DMS53 (cell line): ENCODE measurements around the gene F8A3.
"Not testable (repeated sequence)": the region's sequence is repeated elsewhere in the genome, so short reads cannot be mapped to it uniquely, and the experiment has no call there.

Source experiments
- DNase-seq: peaks from one replicate; lab custom pipeline; 2025; lab: John Stamatoyannopoulos, UW

F8A3 gene

DNA sequence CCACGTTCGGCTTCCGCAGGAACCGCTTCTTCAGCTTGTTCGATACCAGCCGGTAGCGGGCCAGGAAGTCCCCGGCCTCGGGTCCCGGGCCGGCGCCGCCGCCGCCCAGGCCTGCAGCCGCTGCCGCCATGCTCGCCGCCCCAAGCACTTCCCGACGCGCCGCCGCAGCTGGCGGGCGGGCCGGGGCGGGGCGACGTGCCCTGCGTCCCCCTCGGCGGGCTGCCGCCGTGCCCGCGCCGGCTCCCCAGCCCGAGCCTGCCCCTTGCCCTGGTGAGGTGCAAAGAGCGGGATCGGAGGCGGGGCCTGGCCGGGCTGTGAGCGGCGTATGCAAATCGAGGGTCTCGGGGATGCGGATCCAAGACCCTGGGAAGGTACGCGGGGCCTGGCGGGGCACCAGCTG, at the start of gene F8A3:
Gene F8A3 (minus strand): TSS at position 150 of the 400 bp plus-strand sequence. CDS start 20 bp downstream, at position 130.
- DNase-seq = not testable (repeated sequence)

DNA sequence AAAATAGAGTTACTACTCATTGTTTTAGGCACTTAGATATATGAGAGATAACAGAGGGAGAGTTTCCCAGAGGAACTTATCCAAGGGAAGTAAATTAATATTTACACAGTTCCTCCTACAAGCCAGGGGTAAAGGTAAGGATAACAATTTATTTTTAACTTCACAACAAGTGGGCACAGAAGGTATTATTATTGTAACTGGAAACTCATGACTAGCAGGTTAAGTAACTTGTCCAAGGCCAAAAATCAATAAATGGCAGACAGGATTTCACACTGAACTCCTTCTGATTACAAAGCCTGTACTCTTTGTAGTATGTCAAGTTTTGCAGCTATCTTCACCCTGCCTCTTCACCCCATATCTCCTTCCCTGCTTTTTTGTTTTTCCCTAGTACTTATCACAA, 46.9 kb upstream of the F8A3 start:
- DNase-seq = no peak

DNA sequence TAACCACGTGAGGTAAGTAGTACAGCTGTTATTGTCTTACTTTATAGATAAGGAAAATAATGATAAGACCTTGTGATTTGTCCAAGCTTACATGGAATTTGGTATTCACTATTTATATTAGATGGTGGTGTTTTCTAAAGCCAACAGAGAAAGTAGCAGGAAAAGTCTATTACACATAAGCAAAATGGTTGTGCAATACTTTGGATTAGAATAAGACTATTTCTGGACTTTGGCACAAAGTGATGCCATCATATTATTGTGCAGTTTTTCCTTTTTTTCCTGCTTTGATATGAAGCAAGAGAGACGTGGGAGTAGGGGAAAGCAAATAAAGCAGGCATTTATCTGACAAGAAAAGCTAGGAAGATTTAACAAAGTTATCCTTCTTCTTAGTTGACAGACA, 36.7 kb upstream of the F8A3 start:
- not testable (repeated sequence) for DNase-seq

DNA sequence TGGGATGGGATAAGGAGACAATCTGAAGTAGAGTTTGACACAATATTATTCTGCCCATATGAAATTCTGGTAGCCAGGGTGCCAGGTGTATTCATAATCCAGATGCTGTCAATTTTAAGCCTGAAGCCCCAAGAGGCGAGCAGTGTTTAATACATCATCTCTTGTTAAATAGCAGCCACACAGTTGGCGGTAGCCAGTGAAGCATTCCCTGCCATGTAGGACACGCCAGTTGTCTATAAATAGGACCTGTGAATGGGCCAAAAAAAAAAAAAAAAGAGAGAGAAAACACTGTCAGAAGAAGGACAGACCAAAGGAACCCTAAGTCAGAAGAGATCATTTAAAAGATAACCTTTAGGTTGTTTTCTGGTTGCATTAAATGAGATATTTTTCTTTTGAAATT, 33.0 kb upstream of the F8A3 start:
- DNase-seq = not testable (repeated sequence)

DNA sequence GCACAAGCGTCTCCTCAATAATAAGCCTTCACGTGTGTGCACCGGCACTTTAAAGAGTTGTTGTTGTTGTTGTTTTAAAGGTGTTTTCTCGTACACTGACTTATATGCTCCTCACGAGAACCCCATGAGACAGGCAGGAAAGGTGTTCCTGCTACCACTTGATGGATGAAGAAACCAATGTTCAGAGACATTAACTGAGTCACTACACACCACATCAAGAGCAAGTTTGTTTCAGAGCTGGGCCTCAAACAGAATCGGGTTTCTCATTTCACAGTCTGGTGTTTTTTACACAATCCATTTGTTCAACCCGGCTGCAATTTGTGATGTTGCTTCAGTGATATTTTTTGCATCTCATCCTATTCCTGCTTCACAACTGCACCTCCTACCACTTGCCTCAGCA, 18.7 kb upstream of the F8A3 start:
- DNase-seq = not testable (repeated sequence)

DNA sequence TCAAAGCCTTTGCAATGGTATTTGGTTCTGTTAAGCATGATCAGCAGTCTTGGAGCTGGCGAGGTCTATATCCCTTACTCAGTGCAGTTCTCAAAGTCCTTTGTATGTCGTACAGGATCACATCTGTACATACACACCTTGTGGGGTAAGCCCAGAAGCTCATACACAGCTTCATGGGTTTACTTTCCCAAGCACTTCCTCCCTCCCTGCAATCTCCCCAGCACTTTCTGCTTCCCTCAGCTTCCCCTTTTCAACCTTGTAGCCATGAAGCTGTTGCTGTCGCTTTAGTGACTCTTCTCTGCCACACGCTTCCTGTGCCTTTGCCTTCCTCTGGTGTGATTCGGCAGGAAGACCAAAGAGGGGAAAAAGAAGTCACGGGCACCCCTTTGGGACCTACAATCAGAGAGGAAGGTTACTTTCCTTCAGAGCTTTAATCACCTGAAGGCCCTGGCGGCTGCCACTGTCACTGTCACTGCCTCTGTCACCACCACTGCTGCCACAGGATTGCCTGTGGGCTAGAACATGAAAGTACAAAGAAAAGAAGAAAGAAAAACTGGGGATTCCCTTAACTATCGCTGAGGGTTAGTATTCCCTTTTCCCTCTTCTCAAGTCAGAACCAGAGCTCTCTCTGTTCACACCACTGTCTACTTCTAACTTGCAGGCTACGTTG, 8.0 kb upstream of the F8A3 start:
- not testable (repeated sequence) for DNase-seq

DNA sequence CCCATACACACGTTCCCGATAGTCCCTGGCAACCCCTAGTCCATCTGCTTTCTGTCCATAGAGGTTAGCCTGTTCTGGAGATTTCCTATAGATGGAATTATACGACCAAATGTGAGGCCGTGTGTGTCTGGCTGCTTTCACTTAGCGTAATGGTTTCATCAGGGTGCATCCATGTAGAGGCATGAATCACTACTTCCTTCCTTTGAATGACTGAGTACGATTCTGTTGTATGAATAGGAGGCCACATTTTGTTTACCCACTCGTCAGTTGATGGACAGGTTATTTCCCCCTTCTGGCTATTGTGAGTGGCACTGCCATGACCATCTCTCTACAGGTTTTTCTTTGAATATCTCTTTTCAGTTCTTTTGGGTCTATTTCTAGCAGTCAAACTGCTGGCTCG, 2.1 kb upstream of the F8A3 start:
- not testable (repeated sequence) for DNase-seq

DNA sequence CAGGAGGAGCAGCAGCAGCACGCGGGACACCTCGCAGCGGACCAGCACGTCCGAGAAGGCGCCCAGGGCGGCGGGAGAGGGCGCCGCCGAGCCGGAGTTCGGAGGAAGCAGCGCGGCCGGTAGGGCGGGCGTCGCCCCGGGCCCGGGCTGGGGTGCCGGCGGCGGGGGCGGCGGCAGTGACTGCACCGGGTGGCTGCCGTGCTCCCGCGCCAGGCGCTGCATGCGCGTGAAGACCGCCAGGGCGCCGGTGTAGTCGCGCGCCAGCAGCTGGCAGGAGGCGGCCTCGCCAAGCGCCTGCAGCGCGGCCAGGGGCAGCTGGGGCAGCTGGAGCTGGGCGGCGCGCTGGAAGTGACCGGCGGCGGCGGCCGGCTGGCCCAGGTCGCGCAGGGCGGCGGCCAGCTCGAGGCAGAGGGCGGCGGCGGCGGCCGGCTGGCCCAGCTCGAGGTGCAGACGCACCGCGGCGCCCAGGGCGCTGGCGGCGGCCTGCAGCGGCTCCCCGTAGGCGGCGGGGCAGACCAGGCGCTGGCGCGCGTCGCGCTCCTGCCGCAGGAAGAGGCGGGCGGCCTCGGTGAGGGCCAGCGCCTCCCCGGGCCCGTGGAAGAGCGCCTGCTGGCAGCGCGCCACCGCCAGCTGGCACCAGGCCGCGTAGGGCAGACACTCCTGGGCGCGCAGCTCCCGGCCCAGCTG, 516 bp downstream of the F8A3 start:
- not testable (repeated sequence) for DNase-seq

DNA sequence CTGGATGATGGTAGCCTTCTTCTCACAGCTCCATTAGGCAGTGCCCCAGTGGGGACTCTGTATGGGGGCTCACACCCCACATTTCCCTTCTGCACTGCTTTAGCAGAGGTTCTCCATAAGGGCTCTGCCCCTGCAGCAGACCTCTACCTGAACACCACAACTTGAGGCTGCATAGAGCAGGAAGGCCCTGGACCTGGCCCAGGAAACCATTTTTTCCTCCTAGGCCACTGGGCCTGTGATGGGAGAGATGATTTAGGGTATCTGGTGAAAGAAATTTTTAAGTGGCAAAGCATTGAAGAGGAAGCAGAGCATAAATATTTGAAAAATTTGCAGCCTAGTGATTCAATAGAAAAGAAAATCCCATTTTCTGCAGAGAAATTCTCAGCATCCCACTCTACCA, 17.3 kb downstream of the F8A3 start:
- DNase-seq = no peak

DNA sequence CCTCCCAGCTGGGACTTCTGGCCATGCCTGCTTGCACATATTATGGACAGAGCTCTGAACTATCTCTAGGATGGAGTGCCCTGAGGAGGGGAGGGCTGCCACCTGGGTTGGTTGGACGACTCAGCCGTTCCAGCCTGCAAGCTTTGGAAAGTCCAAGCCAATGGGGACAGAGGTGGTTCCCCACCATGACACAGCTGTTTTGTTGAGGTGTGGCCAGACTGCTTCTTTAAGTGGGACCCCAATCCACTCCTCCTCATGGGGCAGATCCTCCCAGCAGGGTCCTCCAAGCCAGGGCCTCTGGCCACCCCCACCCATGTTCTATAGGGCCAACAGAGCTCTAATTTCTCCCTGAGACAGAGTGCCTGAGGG, 22.7 kb downstream of the F8A3 start:
- DNase-seq = no peak

DNA sequence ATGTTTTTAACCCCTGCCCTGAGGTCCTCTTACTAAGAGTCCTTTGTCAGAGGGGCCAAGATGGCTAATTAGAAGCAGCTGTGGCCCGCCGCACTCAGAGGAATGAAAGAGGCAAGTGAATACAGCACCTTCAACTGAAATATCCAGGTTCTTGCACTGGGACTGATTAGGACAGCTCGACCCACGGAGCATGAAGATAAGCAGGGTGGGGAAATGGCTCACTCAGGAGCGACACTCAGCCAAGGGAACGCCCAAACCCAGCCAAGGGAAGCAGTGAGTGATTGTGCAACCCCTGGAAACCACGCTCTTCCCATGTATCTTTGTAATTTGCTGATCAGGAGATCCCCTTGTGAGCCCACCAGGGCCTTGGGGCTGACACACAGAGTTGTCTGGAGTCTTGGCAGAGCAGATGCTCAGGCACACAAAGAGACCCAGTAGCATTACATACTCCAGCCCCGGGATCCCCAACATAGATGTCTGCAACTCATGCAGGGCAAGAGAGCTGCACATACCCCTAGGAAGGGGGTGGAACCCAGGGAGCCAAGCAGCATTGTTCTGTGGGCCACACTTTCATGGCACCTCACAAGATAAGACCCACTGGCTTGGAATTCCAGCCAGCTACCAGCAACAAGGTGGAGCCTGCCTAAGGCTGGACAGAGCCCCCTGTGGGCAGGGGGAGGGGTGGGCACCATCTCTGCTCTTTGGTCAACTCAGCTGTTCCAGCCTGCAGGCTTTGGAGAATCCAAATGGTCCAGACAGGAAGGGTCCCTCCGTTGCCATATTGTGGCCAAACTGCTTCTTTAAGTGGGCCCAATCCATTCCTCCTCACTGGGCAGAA, 23.3 kb downstream of the F8A3 start:
- DNase-seq = no peak

DNA sequence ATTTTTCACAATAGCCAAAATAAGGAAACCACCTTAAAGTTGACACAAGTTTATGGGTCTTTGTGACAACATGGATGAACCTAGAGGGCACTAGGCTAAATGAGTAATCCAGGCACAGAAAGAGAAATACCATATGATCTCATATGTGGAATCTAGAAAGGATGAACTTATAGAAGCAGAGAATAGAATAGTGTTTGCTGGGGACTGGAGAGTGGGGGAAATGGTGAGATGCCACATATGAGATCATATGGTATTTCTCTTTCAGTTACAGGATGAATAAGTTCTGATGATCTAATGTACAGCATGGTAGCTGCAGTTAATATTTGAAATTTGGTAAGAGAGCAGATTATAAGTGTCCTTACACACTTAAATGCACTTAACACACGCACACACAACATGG, 40.7 kb downstream of the F8A3 start:
- no peak for DNase-seq
